Mesothelial cell of epicardium (in vitro differentiated cells): ENCODE results near the gene ANKMY1. TPM values are rescaled to one million over a fixed set of nuclear protein-coding genes. Genes with fewer than 3 reads are reported as not detected.
A peak's percentile ranks its signal among the peaks of the same experiment; 100 is the strongest.

Experiments used
- DNase-seq, 2 experiments: peaks; one replicate each; pipeline ENCODE4 v3.0.0; 2021; ENCODE audit warnings: low spot score in 2 of 2; ENCODE audit not compliant: unreplicated experiment in 2 of 2
- H3K27ac Mint-ChIP-seq: 2 replicates; pipeline ENCODE4 v1.8.0; 2021; ENCODE audit warnings: mixed read lengths
- H3K27me3 Mint-ChIP-seq: 2 replicates; pipeline ENCODE4 v1.8.0; 2021; ENCODE audit warnings: low read depth, mixed read lengths
- H3K36me3 Mint-ChIP-seq: 2 replicates; pipeline ENCODE4 v1.8.0; 2021; ENCODE audit warnings: mixed read lengths
- H3K4me1 Mint-ChIP-seq: 2 replicates; pipeline ENCODE4 v1.8.0; 2021; ENCODE audit warnings: mixed read lengths
- H3K4me3 Mint-ChIP-seq: 2 replicates; pipeline ENCODE4 v1.8.0; 2021; ENCODE audit warnings: mild to moderate bottlenecking, moderate library complexity, mixed read lengths
- H3K9me3 Mint-ChIP-seq: 2 replicates; pipeline ENCODE4 v1.8.0; 2021; ENCODE audit warnings: mixed read lengths
- total RNA-seq: library from RNA; stranded (reverse); gene quantifications from 3 replicates; pipeline ENCODE4 v1.2.1, GENCODE V29; 2021
- TF ChIP-seq, protein P1 (sequence below): fragments of 200-600 bp; sonication (generic); IDR thresholded peaks from one replicate; pipeline ENCODE4 v1.5.0; 2021; ENCODE audit warnings: antibody characterized with exemption; ENCODE audit not compliant: unreplicated experiment

ANKMY1 gene
- total RNA-seq, 1 donor from 2014 or later, result 29.8 TPM

- Mint-ChIP-seq H3K9me3 (no peaks in the 10 kb centered on the region), H3K27me3 (peaks cover 20% of the 10 kb centered on the region), H3K4me1 (peaks cover 55% of the 10 kb centered on the region), H3K4me3 (peak overlapping the region; percentile 82), H3K36me3 (no peaks in the 10 kb centered on the region), H3K27ac (peak overlapping the region; percentile 76)
- TF ChIP-seq, protein P1, sequence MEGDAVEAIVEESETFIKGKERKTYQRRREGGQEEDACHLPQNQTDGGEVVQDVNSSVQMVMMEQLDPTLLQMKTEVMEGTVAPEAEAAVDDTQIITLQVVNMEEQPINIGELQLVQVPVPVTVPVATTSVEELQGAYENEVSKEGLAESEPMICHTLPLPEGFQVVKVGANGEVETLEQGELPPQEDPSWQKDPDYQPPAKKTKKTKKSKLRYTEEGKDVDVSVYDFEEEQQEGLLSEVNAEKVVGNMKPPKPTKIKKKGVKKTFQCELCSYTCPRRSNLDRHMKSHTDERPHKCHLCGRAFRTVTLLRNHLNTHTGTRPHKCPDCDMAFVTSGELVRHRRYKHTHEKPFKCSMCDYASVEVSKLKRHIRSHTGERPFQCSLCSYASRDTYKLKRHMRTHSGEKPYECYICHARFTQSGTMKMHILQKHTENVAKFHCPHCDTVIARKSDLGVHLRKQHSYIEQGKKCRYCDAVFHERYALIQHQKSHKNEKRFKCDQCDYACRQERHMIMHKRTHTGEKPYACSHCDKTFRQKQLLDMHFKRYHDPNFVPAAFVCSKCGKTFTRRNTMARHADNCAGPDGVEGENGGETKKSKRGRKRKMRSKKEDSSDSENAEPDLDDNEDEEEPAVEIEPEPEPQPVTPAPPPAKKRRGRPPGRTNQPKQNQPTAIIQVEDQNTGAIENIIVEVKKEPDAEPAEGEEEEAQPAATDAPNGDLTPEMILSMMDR, result no peak
- DNase-seq, result no peak
Observed at GRCh38 chr2:240454106-240454901, 103.5 kb downstream of the ANKMY1 start.

DNA sequence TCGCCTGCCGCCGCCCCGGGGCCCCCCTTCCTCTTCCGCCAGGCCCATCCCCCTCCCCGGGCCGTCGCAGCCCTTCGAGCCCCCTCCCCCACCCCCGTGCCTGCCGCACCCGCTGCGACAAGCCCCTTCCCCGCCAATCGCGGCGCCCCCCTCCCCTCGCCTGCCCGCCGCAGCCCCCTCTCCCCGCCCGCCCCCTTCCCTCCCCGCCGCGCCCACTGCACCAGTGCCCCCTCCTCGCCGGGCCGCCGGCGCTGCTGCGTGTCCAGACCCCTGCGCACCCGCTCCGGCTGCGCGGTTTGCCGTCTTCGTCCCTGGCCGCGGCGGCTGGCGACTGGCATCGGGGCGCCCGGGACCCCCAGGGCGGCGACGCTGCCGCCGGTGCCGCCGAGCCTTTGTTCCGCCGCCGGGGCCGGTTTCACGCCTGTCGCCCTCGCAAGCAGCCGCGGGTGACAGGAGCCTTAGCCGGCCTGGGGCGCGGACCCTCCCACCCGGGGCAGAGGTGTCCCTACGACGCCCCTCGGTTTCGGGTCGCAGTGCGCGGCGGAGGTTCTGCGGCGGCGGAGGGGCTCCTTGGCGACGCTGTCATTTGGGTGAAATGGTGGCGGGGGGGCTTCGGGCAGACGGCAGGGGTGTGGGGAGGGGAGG, 104.2 kb downstream of the ANKMY1 start:
- no peak for DNase-seq
- TF ChIP-seq, protein P1, result no peak

DNA sequence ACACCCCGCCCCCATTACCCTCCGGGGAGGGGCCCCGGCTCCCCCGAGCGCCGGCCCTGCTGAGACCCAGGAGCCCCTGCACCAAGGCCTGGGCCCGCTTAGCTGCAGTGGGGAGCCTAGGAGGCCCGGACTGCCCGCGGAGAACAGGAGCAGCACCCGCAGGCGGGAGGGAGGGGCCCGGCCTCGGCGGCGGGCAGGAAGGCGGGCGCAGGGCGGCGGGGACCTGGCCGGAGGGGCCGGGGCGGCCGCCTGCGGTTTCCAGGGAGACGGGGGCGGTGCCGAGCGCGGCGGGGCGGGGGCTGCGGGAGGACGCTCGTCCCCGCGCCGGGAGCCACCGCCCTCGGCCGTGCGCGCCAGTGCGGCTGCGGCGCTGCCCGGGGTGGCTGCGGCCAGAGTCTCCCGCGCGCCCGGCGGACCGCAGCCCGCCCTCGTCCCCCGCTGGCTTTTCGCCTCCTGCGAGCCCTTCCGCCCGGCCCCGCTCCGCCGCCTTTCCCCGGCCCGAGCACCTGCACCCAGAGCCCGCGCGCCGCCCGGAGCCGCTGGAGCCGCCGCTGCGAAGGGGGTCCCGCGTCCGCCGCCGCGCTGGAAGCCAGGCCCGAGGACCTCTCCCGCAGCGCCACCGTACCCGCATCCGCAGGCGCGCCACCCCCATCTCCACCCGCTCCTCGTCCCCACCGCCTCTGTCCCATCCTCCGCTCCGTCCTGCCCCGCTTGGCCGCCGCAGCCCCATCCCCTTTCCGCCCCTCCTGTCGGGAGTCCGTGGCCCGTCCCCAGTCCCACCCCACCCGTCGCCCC, 105.1 kb downstream of the ANKMY1 start:
- H3K4me1 Mint-ChIP-seq, result peaks cover 49% of the 10 kb centered on the region
- DNase-seq, result no peak
- no peaks in the 10 kb centered on the region for H3K36me3 Mint-ChIP-seq
- no peaks in the 10 kb centered on the region for H3K9me3 Mint-ChIP-seq
- no peak overlapping the region for H3K27ac Mint-ChIP-seq
- H3K27me3 Mint-ChIP-seq, result peaks cover 20% of the 10 kb centered on the region
- H3K4me3 Mint-ChIP-seq, result peak overlapping the region; percentile 68
- TF ChIP-seq, protein P1, result no peak

More for the DNA sequence above, 104.2 kb downstream of the ANKMY1 start:
- no peaks in the 10 kb centered on the region for H3K9me3 Mint-ChIP-seq
- H3K27me3 Mint-ChIP-seq, result peaks cover 20% of the 10 kb centered on the region
- H3K27ac Mint-ChIP-seq, result peak overlapping the region; percentile 76
- H3K4me3 Mint-ChIP-seq, result peak overlapping the region; percentile 82
- H3K4me1 Mint-ChIP-seq, result peaks cover 55% of the 10 kb centered on the region
- H3K36me3 Mint-ChIP-seq, result no peaks in the 10 kb centered on the region

DNA sequence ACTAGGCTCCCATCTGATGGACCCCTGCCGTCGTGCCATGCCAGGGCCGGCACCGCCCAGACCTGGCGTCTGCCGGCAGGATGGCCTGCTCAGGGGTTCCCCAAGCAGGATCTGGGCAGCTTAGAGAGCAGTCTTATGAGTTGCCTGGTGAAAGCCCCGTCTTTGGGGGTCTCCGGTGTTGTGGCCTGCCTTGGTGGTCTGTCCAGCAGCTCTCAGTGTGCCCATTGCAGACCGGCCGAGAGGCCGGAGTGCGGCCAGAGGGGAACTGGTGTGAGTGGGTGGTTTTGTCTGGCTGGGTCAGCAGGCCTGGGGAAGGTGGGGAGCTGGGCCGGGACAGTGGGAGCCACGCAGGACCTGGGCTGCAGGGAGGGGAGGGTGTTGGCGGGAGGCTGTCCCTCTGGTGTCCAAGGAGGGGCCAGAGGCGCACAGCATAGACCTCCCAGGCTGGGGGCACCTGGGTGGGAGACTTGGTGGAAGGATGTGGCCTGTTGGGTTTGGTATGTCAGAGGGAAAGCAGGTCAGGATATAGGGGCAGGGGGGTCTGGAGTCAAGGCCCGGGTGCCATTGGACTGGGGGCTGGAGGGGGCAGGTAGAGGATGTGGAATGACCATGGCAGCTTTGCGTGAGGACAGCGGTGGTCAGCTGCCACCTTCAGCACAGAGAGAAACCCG, 105.9 kb downstream of the ANKMY1 start:
- no peaks in the 10 kb centered on the region for H3K36me3 Mint-ChIP-seq
- no peak for DNase-seq
- peak overlapping the region; percentile 68 for H3K4me3 Mint-ChIP-seq
- H3K27ac Mint-ChIP-seq, result peak overlapping the region; percentile 61
- H3K9me3 Mint-ChIP-seq, result no peaks in the 10 kb centered on the region
- peaks cover 43% of the 10 kb centered on the region for H3K4me1 Mint-ChIP-seq
- peaks cover 20% of the 10 kb centered on the region for H3K27me3 Mint-ChIP-seq
- TF ChIP-seq, protein P1, result no peak

DNA sequence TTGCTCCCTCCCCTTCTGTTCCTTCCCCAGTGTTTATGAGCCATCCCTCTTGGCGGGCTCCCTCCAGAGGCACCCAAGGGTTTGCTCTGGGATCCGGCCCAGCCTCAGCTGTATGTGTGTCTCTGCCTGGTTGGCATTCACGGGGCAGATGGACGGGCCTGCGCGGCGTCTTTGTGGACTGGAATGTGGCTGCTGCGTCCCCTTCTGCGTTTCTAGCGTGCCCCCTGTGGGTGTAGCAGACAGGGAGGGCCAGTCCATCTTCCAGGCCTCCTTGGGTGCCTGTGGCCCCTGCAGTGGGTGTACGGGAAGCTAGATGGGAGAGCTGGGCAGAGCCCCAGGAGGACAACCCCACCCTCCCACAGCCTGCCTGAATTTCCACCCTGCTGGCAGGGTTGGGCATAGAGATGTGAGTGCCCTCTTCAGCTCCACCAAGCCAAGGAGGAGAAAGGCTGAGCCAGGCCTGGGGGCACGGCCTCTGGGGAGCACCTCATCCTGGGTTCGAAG, 106.6 kb downstream of the ANKMY1 start:
- TF ChIP-seq, protein P1, result no peak
- peaks cover 35% of the 10 kb centered on the region for H3K4me1 Mint-ChIP-seq
- H3K27ac Mint-ChIP-seq, result no peak overlapping the region
- peaks cover 20% of the 10 kb centered on the region for H3K27me3 Mint-ChIP-seq
- no peak for DNase-seq
- H3K36me3 Mint-ChIP-seq, result no peaks in the 10 kb centered on the region
- H3K4me3 Mint-ChIP-seq, result peak overlapping the region; percentile 68
- H3K9me3 Mint-ChIP-seq, result no peaks in the 10 kb centered on the region
